Measurements from ENCODE around the gene NFS1. TPM values are rescaled to one million over a fixed set of nuclear protein-coding genes. Genes with fewer than 3 reads are reported as not detected.

NFS1 gene
- total and polyA plus RNA-seq, 2 of the 8 experiments (the other 6 are each of a cell fraction or from before 2014, with no cell fraction given), result 26.1 to 38.8 TPM

- H3K4me1 ChIP-seq (replicated peaks in 1 of 4; ENCODE audit: control insufficient read depth in 3 of 4, insufficient read depth in 4 of 4, low read length in 3 of 4), result peaks cover 0 to 9% (median 2%) of the 10 kb centered on the region in 4 experiments; a peak in 4 of 7 replicates
- 89% methylated on average over 7 of the region's 7 CpGs; no CpG with 5 or more reads in 1 of the 2 experiments for WGBS, 2 experiments (ENCODE audit: extremely low coverage in 1 of 2, insufficient coverage in 1 of 2, insufficient read length in 1 of 2, insufficient replicate concordance in 2 of 2, low coverage in 1 of 2, low lambda C conversion rate in 2 of 2, missing lambda C conversion rate in 1 of 2)
- 0 out of 2 replicates have a peak, but pooled peaks cover 2% of the 10 kb centered on the region for H3K23me2 ChIP-seq (ENCODE audit: low read depth, low read length)
- peaks cover 26% of the 10 kb centered on the region for H3K79me1 ChIP-seq (ENCODE audit: low read depth, low read length)
- peaks cover 15 to 43% of the 10 kb centered on the region in 2 experiments for H4K20me1 ChIP-seq (replicated peaks in 1 of 2; ENCODE audit: control insufficient read depth in 1 of 2, insufficient read depth in 2 of 2, low read length in 2 of 2)
- no peak overlapping the region for H2BK20ac ChIP-seq (ENCODE audit: low read length)
- no peak overlapping the region for H3K56ac ChIP-seq (replicated peaks; ENCODE audit: insufficient read length, low read depth, low read length)
- DNase-seq (ENCODE audit: low read depth in 1 of 2, low spot score in 2 of 2) (no peak), FAIRE-seq (no peak)
- ChIA-PET CTCF (ENCODE audit: partially characterized antibody) (interaction anchor here (1.7 kb wide), 1 partner anchor 24 kb away, joined by 5 read pairs; no protein-coding TSS in a partner anchor), POLR2A (ENCODE audit: partially characterized antibody) (interaction anchor here (0.7 to 8.0 kb wide), 11 partner anchors 9 to 99 kb away, joined by 3 to 49 read pairs (median 6); partner anchors contain the start of genes CPNE1, RBM12 and RBM39)
- no peak overlapping the region for H2AK5ac ChIP-seq (ENCODE audit: low read depth, low read length)
- no peak overlapping the region for H3K4me2 ChIP-seq (ENCODE audit: insufficient read depth in 1 of 2, low read depth in 2 of 2, low read length in 2 of 2)
- no peak overlapping the region for H4K91ac ChIP-seq (replicated peaks; ENCODE audit: insufficient read length, low read length)
- H3K23ac ChIP-seq (ENCODE audit: insufficient read length), result no peak overlapping the region
- H4K8ac ChIP-seq (ENCODE audit: extremely low read depth, insufficient read depth, low read length), result no peak overlapping the region
- no peaks in the 10 kb centered on the region for H3K27me3 ChIP-seq (replicated peaks in 1 of 4; ENCODE audit: control insufficient read depth in 3 of 4, extremely low read depth in 1 of 4, insufficient read depth in 3 of 4, low read length in 3 of 4)
- no peak overlapping the region for H2BK5ac ChIP-seq (ENCODE audit: low read depth, low read length)
- no peak overlapping the region for H3K9ac ChIP-seq (replicated peaks in 1 of 4; ENCODE audit: extremely low read depth in 1 of 4, low read depth in 3 of 4, low read length in 3 of 4)
- no peak overlapping the region for H2AFZ ChIP-seq (ENCODE audit: low read length)
- H2BK120ac ChIP-seq (replicated peaks; ENCODE audit: low read depth, low read length), result no peak overlapping the region
- H3K27ac ChIP-seq (ENCODE audit: low read depth, low read length), result no peak overlapping the region
- H3K36me3 ChIP-seq (ENCODE audit: control insufficient read depth in 2 of 4, insufficient read depth in 4 of 4, low read length in 3 of 4), result no peaks in the 10 kb centered on the region; a peak in 1 of 8 replicates
- no peak overlapping the region for H2BK15ac ChIP-seq (ENCODE audit: low read length)
- no peak overlapping the region for H2BK12ac ChIP-seq (ENCODE audit: low read depth, low read length)
- H4K5ac ChIP-seq (ENCODE audit: insufficient read length, low read depth, low read length), result no peak overlapping the region
- peaks cover 7 to 93% of the 10 kb centered on the region in 2 experiments; a peak in 3 of 4 replicates for H3K79me2 ChIP-seq (ENCODE audit: control insufficient read depth in 1 of 2, insufficient read depth in 2 of 2, low read length in 2 of 2)
- H3K18ac ChIP-seq (ENCODE audit: extremely low read depth, low read length), result no peak overlapping the region
- no peak overlapping the region for H3K14ac ChIP-seq (ENCODE audit: insufficient read length)
- H3K9me3 ChIP-seq (ENCODE audit: insufficient read depth in 2 of 2, low read depth in 1 of 2, low read length in 1 of 2), result no peaks in the 10 kb centered on the region
- no peak overlapping the region for H3K4me3 ChIP-seq (ENCODE audit: extremely low read depth in 1 of 4, insufficient read depth in 2 of 4, low read depth in 3 of 4, low read length in 4 of 4)
- H3K4ac ChIP-seq (replicated peaks; ENCODE audit: insufficient read length, low read depth, low read length), result no peak overlapping the region
- no peak for TF ChIP-seq MAFK (IDR thresholded peaks at IDR 0.05; ENCODE audit: low read depth, low read length)
- TF ChIP-seq RNF2 (IDR thresholded peaks at IDR 0.05; ENCODE audit: borderline replicate concordance, low read depth, low read length, missing control alignments, poor library complexity, severe bottlenecking), result no peak
- no peak for TF ChIP-seq POLR2AphosphoS5 (IDR thresholded peaks at IDR 0.05; ENCODE audit: low read depth, low read length)
- no peak for TF ChIP-seq CREB1 (IDR thresholded peaks at IDR 0.05)
- no peak for TF ChIP-seq PHF8 (conservative IDR thresholded peaks at IDR 0.05; ENCODE audit: low read depth, low read length)
- TF ChIP-seq EP300 (IDR thresholded peaks at IDR 0.05; ENCODE audit: borderline replicate concordance in 1 of 2, low read depth in 2 of 2, low read length in 2 of 2), result no peak
- no peak for TF ChIP-seq GABPA (IDR thresholded peaks at IDR 0.05; ENCODE audit: borderline replicate concordance, insufficient read depth, low read length)
These were observed 56.1 kb downstream of the NFS1 start for GRCh38 chr20:35643045-35643444.
